ENCODE measurements around the gene PDE6B.
A peak's percentile ranks its signal among the peaks of the same experiment; 100 is the strongest.

The PDE6B gene

DNA sequence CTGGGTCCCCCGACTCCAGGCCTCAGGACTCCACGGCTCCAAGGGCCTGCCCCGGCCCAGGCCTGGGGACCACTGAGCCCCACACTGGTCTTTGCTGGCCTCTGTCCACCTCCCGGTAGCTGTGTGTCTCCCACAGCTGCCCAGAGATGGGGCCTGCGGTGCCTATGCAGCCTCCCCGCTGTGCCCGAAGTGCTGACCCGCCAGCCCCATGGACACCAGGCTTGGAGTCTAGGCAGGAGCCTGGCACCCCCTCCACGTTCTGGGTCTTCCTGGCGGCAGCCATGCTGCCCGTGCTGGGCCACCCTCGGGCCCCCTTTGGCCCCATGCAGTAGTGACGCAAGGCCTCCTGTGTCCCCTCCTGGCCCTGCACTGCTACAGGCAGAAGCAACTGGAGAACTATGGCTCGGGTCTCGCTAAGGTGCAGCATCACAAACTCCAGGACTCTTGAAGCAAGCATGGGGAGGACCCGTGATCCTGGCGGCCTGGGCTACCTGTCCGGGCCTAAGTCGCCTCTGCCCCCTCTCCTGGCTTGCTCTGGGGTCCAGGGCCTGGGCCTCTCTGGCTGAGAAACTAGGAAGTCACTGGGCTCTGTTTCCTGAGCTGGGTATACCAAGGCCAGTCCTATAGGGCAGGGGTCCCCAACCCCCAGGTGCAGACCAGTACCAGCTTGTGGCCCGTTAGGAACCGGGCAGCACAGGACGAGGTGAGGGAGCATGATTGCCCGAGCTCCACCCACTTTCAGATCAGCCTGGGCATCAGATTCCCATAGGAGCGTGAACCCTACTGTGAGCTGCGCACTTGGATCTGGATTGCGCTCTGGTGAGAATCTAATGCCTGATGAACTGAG is 49.9 kb downstream of the PDE6B start:
- no peak for DNase-seq

DNA sequence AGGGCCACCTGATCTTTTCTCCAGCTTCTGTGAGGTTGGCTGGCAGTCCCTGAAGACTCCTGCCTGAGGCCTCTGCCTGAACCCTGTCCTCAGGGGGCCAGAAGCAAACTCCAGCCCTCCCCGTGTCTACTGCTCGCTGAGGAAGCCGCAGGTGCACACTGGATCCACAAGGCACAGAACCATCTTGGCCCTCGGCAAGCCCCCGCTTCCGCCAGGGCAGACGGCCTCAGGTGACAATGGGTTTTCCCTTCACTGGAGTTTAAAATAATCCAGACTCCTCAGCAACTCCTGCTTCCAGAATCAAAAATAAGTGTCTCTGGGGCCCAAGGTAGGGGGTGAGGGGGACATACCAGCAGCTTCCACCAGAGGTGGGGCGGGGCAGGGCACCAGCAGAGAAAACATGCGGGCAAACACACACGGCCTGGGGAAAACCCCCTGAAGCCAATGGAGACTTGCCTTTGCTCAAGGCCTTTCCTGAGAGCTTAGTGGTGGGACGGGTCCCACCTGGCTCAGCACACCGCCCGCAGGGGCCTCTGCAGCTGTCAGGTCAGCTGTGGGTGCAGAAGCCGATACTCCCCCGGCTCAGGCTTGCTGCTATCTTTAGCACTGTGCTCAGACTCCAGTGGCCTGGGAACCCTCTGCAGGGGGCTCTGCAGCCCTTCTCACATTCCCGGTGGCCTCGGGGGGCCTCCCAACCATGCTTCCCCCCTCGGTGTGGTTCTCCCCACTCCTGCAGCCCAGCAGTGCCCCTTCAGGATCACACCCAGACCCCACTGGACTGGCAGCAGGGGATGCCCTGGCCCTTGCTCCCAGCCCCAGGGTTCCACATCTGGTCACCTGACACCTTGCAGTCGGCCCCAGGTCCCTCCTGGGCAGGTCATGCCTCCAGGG is 50.9 kb downstream of the PDE6B start:
- DNase-seq = no peak

DNA sequence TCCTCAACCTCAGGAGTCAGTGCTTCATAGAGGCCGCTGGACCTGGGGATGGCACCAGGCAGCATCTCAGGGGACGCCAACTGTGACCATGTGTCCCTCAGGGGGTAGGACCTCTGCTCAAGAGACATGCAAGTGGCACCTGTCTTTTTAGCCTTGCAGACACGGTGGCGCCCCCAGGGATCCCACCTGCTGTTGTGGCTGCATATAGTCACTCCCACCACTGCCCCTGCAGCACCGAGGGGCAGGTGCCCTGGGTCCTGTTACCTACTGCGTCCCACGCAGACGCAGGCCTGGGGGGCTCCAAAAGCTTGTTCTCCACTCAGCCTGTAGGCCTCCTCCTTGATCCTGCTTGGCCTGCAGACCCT is 51.5 kb downstream of the PDE6B start:
- no peak for DNase-seq

DNA sequence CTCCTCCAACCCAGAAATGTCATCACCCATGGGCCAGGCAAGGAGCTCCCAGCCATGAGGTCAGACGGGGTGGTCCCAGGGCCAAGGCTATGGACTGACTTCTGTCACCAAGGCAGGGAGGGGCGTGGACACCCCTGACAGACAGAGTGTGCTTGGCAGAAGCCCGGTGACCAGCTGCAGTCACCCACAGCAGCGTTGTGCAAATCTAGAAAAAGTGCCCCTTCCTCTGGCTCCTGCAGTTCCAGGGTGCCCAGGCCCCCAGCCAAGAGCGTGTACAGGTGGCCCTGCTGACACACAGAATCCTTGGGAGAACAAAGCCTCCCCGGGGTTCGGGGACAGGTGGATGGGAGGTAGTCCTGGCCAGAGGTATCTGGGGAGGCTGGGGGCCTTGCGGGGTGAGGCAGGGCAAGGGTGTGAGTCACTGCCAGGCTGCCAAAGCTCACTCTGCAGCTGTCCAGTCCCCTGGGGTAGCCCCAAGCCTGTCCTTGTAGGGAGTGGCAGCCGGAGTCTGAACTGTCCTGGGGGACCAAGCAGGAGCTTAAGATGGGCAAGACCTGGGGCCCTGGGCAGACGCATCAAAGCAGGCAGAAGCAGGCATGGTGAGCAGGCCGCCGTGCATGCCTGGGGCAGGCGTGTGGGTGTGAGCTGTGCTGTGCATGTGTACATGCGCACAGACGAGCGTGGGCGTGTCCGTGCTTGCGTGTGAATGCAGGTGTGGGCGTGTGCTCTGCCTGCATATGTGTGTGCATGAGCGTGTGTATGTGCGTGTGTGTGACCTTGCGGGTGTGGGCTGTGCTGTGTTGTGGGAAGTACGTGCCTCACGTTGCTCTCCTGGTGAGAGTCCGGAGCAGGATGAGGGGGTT is 52.3 kb downstream of the PDE6B start:
- DNase-seq = peak in 1 of 2 donors; percentile 45

DNA sequence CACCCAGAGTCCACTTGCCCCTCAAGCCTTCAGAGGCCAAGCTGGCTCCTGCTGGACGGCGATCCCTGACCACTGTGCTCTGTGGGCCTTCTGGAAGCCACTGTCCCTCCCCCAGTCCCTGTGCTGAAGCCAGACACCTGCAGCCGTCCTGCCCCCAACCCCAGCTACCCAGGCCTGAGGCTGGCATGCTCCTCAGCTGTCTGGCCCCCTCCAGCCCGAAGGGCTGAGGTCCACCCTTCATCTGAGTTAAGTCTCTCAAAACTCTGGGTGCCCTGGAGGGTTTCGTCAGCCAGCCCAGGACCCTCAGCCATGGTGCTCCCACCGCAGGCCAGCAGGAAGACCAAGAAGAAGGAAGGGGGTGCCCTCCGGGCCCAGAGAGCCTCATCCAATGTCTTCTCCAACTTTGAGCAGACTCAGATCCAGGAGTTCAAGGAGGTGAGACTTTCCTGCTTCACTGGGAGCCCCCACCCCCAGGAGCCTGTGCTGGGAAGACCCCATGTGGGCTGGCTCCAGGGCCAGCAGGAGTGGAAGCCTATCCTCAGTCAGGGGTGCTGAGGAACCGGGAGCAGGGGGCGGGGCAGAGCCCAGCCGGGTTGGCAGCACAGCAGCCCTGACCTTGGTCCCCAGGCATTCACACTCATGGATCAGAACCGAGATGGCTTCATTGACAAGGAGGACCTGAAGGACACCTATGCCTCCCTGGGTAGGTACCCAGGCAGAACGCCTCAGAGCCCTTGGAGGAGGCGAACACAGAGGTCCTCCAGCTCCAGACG is 53.1 kb downstream of the PDE6B start:
- DNase-seq = no peak

DNA sequence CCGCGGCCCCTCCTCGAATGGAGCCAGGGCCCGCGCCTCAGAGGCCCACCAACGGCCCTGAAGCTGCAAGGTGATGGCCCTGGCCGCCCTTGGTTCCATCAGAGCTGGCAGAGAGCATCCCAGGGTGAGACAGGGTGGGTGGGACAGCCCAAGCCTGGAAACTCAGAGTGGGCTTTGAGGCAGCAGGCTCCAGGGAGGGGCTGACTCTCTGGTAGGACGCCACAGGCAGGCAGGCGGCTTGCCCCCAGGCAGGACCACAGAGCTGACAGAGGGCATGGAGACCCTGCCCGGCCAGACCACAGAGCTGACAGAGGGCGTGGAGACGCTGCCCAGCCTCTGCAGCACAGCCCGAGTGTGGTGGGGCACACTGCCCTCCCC is 53.7 kb downstream of the PDE6B start:
- DNase-seq = no peak

DNA sequence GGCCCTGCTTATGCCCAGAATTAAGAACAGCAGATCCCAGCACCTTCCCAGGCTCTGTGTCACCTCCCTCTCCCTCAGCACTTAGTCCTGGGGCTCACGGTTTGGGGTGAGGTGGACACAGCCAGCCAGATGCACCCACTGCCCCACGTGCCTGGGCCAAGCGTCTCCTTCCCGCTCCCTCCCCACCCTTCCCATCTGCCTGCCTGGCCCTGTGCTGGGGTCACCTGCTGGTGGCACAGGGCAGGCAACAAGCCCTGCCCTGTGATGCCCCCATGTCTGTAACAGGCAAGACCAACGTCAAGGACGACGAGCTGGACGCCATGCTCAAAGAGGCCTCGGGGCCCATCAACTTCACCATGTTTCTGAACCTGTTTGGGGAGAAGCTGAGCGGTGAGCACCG is 54.3 kb downstream of the PDE6B start:
- no peak for DNase-seq

DNA sequence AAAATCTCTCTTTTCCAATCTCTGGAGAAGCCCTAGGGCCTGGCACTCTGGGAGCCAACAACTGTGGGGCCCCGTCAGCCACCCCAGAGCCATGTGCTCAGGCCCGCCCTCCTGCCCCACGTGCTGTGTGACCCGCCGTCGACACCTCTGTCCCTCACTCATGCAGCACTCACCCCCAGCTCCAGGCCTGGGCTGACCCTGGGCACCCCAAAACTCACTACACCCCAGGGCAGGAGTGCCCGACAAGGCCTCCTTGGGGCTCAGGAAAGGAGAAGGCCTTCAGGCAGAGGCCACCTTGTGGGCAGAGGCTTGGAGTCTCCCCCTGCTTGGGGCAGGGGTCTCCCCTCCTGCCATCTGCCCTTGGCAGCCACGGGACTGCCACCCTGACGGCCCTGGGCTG is 54.7 kb downstream of the PDE6B start:
- DNase-seq = no peak

DNA sequence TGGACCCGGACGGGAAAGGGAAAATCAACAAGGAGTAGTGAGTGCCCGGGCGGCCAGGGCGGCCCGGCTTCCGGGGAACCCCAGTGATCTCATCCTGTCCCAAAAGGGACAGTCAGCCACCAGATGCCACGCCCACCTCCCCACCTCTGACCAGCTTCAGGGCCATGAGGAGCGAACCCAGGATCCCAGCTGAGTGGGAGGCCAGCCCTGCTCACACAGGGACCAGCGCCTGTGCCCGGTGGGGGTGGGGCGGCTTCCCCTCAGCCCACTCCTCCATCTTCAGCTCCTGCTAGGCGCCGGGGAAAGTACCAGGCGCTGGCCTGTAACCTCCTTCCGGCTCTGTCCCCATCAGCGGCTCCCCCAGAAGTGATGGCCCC is 55.2 kb downstream of the PDE6B start:
- DNase-seq = peak; percentile 23 to 46

DNA sequence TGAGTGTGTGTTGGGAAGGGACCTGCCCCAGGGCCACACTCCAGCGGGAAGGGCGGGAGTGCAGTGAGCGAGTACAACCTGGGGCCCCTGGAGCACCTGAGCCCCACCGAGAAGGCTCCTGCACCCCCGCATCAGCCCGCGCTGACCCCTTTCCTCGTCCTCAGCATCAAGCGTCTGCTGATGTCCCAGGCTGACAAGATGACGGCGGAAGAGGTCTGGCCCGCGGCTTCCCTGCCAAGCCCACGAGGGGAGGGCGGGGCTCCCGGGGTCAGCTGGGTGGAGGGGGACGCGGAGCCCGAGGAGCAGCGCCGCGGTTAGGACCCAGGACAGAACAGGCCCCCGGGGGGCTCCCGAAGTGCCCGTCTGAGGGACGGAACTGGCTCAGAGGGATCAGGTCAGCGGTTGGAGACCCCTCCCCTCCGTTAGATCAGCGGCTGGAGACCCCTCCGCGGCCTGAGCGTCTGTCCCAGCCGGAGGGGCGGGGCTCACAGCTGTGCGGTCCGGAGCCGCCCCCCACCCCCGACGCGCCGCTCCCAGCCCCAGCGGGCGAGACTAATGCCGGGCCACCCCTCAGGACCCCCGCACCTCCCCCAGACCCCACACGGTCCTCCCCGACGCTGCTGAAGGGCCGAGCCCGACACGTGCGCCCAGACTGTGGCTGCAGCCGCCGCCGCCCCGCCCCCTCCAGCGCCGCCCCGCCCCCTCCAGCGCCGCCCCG is 55.7 kb downstream of the PDE6B start:
- peak; percentile 61 to 70 for DNase-seq

DNA sequence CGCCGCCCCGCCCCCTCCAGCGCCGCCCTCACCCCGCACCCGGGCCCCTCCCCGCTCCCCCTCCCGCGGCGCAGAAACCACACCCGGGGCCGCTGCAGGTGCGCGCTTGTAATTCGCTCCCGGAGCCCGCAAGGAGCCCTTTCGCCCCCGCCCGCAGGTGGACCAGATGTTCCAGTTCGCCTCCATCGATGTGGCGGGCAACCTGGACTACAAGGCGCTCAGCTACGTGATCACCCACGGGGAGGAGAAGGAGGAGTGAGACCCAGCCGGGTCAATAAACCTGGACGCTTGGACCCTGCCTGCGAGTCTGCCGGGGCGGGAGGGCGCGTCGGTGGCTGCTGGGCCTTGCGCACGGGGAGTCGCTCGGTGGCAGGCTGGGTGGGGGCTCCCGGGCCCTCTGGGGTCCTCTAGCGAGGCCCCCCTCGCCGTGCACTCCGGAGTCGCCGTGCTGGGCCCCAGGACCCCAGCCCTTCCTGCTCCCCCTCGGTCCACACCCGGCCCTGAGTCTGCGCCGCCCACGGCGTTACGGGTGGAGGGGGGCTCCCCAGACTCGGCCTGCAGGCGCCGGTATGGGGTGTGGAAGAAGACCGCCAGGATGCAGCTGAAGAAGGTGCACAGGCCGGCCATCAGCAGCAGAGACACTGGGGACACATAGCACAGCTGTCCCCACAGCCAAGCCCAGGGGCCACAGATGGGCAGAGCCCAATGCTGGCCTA is 56.5 kb downstream of the PDE6B start:
- DNase-seq = peak; percentile 42 to 68

DNA sequence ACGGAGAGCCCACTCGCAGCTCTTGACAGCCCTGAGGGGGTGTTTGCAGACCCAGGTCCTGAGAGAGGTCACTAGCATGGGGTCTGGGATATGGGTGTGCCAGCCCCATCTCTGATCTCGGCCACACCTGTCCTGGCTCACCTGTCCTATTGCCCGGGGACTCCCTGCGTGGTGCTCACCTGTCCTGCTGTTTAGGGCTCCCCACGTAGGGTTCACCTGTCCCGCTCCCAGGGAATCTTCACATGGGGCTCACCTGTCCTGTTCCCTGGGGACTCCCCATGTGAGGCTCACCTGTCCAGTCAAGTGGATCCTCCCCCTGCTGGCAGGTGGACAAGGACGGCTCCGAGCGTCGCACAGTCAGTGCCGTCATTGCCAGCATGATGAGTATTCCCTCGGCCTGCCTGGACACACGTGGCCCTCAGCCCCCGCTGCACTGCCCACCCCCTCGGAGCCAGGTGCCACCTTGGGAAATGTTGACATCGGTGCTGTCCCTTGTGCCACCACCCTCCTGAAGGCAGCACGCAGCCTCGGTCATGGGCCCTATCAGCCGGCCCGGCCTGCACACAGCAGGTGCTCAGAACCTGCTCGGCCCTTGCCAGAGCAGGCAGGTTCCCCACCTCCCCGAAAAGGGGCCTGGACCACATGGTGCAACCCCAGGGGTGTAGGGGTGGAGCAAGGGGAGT is 57.3 kb downstream of the PDE6B start:
- no peak for DNase-seq

DNA sequence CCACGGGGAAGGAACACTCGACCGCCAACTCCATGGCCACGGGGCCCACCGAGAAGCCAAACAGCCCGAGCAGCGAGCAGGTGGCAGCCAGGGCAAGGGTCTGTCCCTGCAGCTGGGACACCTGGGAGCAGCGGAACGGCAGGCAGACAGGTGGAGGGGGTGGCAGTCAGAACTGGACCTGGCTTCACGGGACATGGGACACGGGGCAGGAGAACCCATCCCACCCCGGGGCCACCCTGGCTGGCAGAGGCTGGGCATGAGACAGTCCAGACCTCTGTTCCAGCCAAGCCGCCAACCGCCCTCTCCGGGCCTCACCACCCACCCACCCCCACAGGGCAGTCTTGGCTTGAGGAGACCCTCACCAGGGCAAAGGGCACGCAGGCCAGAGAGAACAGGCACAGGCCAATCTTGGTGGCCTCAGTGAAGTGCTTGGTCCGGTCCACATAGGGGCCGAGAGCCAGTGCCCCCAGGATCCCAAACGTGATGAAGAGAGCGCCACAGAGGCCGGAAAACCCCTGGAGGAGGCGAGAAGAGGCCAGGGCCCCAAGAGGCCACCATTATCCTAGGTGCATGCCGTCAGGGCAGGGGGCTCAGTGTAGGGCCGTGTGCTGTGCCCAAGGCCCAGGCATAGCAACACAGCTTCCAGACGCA is 58.0 kb downstream of the PDE6B start:
- no peak for DNase-seq

DNA sequence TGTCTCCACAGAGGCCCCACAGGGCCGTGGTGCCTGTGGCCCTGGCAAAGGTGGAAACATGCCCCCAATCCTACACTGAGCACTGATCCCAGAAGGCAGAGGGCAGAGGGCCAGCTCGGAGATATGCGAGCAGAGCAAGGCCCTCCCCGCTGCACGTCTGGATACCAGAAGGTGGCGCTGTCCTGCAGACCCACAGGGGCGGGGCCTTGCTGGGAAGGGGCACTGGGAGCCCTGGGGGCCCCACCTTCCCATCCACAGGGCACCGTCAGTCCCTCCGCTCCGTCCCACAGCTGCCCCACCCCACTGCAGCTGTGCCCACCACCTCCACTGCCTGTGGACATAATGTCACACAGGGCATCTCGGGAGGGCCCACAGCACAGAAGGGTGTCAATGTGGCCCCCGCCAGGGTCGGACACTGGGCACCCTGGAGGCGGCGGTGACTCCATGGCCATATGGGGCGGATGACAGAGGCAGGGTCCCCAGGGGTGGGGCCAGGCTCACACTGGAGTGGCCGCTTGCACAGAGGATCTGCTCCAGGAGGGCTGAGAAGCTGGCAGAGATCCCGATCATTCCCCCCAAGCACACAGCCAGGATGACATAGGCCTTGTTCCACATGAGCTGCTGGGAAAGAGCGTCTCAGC is 58.7 kb downstream of the PDE6B start:
- DNase-seq = peak; percentile 24 to 49

DNA sequence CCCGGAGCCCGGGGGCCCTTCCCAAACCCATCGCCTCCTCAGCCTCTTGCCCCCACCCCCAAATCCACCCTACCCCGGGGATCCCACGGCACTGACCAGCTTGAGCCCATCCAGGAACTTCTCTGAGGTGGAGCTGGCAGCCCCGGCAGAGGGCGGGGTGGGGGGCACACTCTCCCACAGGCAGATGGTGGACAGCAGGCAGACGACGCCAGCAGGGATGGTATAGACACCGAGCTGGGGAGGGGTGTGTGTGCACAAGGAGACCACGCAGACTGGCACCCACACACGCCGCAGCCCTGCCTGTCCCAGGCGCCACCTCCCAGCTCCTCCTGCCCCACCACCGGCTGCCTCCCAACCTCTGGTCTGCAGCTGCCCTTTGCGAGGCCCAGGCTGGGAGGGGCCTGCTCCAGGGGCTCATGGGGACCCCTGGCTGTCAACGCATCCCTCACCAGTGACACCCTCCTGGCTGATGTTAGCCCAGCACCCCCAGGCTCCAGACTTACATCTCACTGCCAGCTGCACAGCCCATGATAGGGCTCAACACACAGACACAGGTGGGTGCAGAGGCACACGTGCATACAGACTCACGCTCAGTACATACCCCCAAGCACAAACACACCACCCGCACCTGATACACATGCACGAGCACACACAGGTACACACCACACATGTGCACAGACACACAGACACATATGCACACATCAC is 59.4 kb downstream of the PDE6B start:
- no peak for DNase-seq

DNA sequence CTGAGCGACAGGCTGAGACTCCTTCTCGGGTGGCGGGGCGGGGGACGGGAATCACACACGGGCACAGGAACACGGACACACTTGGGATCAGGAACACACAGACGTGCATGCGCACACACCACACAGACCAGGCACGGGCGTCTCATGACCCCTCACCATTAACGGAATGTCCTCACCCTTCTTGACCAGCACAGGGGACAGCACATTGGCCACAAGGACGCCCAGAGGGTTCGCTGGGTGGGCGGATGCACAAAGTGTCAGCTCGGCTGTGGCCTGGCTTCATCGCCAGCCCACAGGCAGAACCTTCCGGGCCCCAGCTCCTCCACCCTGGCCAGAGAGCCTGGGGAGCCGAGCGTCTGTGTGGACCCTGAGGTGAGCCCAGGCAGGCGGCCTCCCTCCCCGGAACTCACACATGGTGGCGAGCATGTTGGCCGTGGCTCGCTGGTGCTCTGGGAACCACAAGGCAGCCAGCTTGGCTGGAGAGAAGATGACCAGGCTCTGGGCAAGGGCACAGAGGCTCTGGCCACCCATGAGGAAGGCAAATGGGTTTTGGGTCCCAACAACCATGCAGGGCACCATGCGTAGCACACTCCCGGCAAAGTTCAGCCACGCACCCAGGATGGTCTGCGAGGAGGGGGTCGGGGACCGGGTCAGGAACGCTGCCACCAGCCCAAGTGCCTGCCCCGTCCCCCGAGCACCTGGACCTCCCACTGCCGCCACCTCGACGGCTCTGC is 60.5 kb downstream of the PDE6B start:
- DNase-seq = no peak

DNA sequence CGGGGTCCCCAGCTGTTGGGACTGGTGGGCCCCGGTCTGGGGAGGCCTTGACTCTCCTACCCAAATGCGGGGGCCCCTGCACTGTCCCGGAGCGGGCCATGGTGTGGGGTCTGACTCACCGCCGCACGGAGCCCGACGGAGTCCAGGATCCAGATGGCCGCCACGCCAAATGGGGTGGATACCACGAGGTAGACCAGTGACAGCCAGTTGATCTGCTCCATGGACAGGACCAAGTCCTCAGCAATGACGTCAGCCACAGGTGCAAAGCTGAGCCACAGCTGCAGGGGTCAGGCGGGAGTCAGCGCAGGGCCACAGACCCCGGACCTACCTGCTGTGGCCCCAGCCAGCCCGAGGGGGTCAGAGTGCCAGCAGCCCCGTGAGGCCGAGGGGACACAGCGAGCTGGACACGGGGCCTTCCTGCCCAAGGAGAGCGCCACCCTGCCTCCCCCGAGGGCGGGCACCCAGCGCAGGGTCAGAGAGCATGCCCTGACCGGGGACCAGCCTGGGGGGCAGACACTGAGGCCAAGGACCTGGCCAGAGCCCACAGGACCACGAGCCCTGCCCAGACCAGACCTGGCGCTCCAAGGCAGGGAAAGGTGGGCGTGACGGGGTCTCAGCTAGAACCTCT is 61.2 kb downstream of the PDE6B start:
- no peak for DNase-seq

Data from CD4-positive, alpha-beta T cell treated with Interferon alpha-2 for 1 hour (primary cell).